HG03108 (cell line): Measurements from ENCODE around the gene DLG4.
"Not testable (repeated sequence)": the region's sequence is repeated elsewhere in the genome, so short reads cannot be mapped to it uniquely, and the experiment has no call there.

ENCODE experiments used
- ATAC-seq: cut with Tn5 transposase; IDR thresholded peaks from one replicate; pipeline ENCODE4 v1.9.1; 2021; ENCODE audit warnings: moderate library complexity; ENCODE audit not compliant: unreplicated experiment

Gene DLG4

DNA sequence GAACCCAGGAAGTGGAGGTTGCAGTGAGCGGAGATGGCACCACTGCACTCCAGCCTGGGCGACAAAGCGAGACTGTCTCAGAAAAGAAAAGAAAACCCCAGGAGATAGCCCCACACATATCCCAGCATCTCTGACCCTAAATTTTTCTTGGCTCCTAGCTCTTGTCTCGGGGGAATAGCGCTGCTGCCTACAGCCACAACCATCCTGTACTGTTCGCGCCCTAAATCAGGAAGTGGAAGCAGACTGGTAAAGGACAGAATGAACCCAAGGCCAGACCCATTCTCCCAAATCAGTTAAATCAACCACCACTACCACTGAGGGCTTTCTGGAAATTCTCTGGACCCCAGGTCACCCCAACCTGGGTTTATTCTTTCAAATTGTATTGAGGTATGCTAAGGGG is 30.2 kb upstream of the DLG4 start:
- ATAC-seq: no peak

DNA sequence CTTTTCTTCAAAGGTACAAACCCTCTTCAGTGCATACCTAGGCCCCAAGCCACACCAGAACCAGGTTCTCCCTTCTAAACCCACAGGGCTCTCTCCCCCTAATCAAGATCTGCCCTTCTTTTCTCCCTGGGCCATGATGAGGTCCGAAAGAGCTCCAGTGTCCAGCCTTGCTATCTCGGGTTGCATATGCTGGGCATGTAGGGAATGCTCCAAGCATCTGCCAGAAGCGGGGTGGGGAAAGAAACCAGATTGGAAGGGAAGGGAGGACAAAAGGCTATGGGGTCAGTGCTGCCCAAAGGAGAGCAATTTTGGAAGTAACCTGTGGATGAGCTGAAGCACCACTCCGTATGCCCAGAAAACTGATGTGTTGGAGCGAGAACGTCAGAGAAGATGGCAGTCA is 29.6 kb upstream of the DLG4 start:
- no peak for ATAC-seq

DNA sequence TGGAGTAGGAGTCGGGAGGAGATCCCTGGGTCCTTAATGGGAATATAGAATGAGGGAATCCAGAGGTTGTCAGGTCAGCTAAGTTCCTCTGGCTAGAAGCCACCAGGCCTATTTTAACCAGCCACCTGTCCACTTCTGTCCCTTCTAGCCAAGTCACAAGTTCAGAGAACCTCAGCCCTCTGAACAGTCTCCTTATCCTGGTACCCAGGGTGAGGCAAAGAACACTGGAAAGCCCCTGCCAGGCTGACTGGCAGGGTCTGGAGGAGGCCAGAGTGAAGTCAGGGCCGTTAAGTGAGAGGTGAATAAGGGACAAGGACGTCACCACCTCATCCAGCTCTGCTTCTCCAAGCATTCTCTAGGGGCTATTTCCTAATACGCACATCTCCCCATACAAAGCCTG is 29.2 kb upstream of the DLG4 start:
- no peak for ATAC-seq

DNA sequence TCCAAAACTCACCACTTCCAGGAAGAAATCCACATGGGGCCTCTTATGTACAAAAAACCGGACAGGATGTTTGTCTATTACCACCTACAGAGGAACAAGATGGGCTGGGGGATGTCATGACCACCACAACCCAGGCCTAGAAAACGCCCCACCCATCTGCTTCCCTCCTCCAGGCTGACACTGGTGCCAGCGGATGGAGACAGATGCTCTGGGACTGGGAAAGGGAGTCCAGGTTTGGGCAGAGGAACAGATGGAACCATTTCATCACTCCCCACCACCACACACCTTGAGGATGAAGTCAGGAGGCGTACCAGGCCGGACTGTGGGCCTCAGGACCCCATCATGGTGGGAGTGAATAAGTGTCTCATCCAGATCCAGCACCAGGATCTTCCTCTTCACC is 27.1 kb upstream of the DLG4 start:
- ATAC-seq: no peak

DNA sequence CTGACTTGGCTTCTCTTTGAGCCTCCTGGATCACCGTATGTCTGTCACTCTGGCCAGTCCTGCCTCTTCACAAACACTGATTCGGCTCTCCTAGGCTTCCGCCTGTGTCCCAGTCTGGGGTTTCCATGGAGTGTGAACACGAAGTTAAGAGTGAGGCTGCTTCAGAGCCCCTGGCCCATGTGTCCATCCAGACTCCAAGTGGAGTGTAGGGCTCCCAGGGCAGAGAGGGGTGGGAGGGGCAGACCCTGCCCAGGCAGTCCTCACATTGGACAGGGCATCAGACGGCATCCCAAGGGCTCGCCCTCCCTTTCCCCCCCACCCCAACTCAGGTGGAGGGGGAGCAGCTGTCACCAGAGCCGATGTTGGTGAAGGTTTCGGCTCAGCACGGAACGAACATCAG is 24.2 kb upstream of the DLG4 start:
- not testable (repeated sequence) for ATAC-seq

DNA sequence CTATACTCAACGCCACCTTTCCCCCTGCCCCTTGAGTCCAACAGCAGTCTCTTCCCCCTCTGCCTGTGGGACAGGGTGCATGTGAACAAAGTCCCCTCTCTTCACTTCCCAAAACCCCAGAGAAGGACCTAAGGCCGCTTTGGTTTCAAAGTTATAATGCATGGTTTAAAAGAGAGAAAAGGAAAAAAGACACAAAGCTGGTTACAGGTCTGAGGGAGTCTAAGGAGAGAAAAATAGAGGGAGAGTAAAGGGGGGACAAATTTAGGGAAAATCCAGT is 23.8 kb upstream of the DLG4 start:
- ATAC-seq: no peak

DNA sequence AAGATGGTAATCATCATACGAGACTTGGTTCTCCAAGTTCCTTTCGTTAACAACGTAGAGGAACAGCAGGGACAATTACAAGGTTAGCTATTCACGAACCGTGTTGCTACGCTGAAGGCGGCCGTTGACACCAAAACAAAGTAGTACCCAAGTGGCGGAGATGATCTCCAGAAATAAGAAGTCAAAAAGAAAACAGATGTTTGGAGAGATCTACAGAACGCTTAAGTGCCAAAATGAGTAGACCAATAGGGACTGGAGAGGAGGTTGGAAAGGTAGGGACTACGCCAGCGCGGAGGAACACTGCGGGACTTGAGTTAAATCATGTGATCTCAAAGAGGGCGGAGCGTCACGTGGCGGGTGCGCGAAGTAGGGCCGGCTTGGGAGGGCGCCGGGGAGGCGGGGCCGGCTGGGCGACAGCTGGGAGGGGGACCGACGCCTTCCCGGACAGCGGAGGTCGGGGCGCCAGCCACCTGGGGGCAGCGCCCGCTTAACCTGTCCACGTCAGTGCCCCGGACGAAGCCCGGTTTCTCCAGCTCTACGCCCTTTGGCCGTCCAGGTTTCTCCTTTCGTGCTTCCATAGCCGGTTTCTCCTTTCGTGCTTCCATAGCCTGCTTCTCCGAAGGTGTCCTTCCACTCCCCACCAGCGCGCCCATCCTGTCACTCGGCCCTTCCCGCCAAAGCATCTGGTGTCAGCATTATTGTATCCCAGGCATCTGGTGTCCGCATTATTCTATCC is 23.2 kb upstream of the DLG4 start:
- ATAC-seq: peak; percentile 32

DNA sequence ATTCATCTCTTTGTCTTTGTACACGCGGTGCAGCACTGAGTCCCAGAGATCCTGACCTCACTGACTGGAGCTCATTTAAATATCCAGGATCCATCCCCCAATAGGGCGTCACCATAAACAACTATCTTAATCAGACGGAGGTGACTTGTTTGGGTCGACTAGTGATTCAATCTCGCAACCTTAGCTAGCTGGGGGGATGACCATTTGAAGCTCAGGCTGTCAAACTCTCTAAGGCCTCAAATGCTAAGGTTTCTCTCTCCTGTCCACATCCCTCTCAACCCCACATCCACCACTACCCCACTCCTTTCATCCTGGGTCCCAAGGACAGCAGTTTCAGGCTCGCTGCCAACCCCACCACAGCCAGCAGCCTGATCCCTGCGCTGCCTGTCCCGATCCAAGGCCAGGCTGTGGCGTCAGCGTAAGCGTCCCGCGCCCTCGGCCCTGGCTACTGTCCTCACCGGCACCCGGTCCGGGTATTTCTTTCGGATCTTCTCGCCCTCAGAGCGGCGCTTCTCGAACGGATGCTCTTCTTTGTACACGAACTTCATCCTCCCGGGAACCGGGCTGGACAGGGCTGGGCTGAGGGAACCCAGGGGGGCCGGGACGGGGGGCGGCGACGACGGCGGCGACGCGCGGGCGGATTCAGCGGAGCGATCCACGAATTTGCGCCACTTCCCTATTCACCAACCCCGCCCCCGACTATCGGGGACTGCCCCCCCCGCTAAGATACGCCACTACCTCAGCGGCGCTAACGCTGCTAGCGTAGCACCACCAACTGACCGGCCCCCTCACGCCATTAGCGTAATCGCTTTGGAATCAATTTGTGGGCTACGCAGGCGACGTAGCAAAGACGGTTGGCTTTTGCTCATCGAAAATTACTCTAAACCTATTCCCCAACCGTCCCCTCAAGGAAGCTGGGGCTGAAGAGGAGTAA is 22.4 kb upstream of the DLG4 start, which contains the start of gene GABARAP:
TSS of gene GABARAP (minus strand) at position 667 of the 934 bp plus-strand sequence. CDS start at position 548, 119 bp downstream.
- ATAC-seq: no peak

DNA sequence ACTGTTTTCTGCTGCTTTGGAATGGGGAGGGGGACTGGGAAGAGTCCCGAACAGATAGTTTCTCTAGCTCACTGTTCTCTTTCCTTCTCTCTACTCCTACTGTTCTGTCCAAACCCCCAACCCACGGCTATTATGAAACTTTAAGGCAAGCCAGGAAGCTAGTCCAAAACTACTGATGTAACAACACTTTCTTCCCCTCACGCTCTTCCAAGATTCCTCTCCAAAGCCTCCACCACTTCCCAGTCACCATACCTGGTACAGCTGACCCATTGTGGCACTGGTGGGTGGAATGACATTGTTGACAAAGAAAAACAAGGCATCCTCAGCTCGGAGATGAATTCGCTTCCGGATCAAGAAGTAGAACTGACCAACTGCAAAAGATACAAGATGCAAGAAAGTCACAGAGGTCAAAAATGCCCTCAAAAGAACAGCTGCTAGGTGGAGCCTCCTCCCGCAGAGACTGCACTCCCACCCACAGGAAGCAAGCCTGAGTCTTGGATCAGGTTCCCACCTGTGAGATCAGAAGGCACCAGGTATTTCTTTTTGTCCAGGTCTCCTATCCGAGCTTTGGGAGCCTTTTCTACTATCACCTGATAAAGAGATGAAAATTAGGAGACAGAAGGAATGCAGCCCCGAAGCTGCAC is 21.6 kb upstream of the DLG4 start:
- ATAC-seq: no peak

DNA sequence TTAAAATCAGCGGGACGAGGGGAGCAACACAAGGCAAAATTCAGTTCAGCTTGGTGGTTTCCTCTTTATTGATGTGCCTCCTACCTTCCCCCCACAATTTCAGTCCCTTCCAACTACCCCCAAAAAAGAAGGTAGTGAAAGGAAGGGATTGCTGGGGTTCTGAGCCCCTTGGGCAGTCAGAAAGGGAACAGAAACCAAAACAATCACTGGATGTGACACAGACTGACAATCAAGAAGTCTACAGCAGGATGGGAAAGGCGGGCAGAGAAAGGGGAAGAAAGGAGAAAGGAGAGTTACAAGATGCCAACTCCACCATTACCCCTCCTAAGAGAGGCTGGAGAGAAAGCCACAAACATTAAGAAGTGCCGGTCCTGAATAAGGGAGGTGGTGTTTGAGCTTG is 20.7 kb upstream of the DLG4 start:
- ATAC-seq: no peak

DNA sequence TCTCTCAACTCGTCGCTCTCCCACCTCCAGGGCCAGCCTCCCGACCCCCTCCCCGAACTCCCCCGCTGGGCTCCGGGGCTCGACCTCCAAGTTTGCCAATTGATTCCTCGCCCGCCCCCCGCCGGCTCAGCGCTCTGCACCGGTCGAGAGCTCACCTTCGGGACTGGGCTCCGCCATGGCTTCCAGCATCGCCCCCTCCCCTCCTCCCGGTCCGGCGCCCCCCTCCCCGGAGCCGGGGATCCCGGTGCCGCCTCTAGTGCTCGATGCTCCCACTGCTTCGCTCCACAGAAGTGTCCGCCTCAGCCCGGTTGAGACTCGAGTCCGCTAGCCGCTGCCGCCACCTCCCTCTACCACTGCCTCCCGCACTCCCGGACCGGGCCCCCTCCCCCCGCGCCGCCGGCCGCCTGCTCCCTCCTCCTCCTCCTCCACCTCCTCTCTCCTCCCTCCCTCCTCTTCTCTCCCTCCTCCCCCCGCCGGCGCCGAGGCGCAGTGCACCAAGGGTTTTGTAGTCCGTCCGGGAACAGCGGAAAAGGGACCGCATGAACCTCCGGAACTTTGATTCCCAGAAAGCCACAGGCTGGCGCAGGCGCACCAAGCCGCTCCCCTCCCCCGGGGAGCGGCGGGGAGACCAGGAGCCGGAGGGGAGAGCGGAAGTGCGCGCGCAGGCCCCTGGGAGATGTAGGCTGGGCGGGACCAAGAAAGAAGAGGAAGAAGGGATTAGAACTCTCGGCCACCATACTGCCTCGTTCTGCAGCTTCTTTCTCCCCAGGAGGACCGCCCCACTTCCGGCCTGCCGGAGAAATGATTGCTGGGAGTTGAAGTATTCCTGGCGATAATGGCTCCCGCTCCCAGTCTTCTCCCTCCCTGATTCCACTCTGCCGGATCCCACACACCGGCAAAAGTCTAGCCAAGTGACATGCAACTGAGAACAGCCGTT is 19.7 kb upstream of the DLG4 start, which contains the start of gene PHF23:
TSS of gene PHF23 (minus strand) at position 367 of the 937 bp plus-strand sequence. CDS start at position 189, 178 bp downstream.
- peak; percentile 45 for ATAC-seq

DNA sequence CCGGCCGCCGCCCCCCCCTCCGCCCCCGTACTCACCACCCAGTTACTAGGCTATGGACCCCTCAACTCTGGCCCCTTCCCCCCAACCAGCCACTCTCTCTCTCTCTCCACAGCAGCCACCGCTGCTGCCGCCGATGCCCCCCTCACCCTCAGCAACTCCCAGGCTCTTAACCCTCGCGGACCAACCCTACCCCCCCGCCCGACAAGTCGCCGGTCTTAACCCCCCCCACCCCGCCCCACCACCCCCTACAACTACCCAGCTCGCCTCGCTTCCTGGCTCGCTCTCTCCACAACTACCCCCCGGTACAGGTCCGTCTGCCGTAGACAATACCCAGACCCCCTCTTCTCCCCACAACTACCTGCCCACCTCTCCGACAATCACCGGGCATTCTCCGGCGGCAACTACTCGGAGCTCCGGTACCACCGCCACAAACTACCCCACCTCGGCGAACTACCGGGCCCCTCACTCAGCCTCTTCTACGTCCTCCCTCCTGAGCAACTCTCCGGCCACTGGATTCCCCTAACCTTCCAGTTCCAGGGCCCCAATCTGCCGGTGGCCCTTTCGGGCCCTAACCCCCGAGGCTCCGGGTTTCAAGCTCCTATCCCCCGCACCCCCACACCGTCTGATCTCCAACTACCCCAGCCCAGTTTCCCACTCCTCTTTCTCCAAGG is 18.9 kb upstream of the DLG4 start:
- ATAC-seq: no peak

DNA sequence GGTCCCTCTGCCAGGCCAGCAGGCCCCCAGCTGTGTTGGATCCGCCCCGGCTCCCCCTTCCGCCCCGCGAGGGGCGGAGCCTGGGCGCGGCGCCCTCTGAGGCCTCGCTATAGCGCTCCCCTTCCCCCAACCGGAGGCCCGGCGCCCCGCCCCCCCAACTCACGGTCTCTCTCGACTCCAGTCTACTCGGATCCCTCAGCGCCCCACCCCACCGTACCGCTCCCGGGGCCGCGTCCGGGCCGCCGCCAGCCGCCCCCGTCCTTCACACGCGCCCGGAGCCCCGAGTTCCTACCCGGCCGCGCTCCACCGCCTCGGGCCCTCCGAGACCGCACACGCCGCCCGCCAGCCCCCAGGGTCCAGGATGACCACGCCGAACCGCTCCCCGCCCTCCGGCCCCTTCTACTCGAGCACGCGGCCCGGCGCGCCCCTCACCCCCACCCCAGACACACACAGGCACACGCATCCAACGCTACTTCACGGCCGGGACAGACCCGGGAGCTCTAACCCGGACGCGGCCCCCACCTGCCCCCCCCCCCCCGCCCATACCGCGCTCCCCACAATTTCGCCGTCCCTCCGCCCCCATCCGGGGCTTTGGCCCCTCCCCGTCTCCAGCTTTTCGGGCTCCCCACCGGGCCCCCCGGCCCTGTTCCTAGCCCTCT is 18.3 kb upstream of the DLG4 start:
- ATAC-seq: no peak

DNA sequence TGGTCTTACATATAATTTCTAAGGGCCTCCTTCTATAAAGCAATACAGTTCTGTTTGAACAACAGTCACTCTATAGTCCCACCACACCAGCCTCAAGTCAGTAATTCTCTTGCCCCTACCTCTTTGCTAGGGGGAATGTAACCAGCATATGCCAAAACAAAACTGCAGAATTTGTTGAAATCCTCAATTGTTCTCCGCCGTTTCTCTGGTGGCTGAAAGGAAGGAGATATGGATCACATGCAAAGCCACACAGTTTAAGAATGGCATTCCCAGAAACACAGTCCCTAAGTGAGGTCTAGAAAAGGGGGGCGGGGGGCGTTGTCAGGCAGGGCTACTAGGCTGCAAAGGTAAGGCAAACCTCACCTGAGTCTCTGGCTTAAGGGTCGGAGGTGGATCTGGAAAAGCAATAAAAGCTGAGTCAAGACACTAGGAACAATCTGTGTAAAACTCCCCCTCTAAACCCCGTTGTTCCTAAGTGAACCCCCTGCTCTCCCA is 17.7 kb upstream of the DLG4 start:
- no peak for ATAC-seq

DNA sequence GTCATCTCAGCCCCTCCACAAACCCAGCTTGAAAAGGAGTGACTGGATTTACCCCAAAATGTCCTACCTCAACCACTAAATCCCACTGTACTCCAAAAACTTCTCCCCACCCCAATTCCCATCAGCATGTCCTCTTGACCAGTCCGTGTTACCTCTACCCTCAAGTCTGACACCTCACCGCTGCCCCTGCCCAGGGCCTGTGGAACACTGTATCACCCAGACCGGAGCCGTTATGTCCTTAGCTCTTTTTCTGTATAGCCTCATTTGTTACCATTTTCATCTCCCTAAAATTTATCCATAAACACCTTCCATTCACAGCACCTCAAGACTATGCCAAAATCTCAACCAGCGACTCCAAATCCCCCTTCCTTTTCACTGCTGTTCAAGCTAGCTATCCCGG is 17.2 kb upstream of the DLG4 start:
- ATAC-seq: no peak

DNA sequence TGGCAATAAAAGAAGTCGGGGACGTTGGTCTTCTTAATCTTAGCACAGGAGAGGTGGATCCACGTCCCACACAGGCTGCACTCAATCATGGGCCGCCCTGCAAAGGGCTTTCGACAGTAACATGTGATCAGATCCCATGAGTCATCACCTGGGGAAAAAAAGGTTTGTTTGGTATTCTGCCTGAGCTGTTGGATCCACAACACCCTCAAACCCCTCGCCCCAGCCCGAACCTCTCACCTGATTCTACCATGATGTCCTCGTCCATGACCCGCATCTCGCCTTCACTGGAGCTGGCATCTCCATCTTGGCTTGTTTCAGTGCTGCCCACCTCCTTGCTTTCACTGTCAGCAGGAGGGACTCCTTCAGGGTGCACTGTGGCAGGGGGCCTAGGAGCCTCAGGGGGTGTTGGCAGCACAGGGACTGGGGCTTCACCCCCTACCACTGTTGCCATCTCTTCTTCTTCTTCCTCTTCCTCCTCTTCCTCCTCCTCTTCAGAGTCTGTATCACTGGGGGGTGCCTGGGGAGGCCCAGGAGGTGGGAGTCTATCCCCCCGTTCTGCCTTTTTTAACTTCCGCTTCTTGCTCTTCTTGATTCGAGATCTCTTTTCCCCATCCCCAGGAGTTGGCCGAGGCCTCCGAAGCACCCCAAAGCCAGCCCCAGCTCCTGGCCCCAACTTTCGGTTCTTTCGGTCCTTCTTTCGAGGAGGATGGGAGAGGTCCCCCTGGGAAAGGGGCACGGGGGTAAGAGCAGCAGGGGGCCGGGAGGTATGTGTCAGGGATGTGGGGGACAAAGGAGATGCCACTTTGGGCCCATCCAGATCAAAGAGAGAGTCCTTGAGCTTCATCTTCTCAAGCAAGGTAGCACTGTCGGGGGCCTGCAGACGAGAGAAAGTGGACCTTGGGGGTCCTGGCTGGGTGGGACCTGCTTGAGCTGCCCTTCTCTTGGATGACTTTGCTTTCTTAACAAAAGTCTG is 16.3 kb upstream of the DLG4 start:
- no peak for ATAC-seq

DNA sequence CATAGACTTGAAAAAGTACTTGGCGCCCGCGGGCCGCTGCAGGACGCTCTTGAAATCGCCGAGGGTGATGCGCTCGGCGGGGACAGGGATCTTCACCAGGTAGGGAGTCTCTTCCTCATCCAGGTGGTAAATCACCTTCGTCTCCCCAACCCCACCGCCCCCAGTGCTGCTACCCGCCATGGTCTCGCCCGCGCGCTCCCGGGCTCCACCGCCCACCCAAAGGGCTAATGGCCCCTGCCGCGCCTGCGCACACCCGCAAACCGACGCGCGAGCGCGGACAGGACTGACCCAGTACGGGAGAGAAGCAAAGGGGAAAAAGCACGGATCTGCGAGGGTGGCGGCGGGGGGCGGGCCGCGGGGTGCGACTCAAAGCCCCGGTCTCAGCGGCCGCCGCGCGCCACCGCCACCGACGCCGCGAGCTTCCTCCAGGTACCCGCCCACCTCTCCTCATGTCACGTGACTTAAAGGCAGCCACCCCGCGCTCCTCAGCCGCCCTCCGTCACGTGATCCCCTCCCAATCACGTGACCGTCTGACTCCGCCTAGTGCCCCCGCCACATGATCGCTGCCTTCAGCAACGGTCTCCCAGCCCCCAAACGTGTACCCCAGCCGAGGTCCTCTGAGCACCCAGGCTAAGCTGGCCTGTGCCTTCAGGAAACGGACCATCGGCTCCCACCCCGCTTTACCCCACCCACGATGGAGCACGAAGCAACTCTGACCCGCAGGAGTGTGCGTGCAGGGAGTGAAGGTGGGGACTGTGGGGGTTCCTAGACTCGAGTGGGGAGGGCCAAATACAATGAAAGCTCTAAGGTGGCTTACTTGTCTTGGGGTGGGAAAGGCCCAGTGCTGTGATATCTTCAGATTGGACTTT is 14.7 kb upstream of the DLG4 start, which contains the start of gene DVL2:
TSS of gene DVL2 (minus strand) at position 435 of the 869 bp plus-strand sequence. CDS start at position 180, 255 bp downstream.
- peak; percentile 44 for ATAC-seq
